Neural cell (in vitro differentiated cells): ENCODE measurements around the gene OLFM1.

ENCODE experiments used
- POLR2AphosphoS5 ChIP-seq: IDR thresholded peaks from 2 replicates; pipeline ENCODE4 v1.6.1; 2012
- RAD21 ChIP-seq: fragments of 450-650 bp; conservative IDR thresholded peaks from 2 replicates; pipeline ENCODE4 v1.6.1; 2014; ENCODE audit warnings: antibody characterized with exemption, mild to moderate bottlenecking, moderate library complexity
- TF ChIP-seq, protein P1 (sequence below): fragments of 450-650 bp; IDR thresholded peaks from 2 replicates; pipeline ENCODE4 v1.5.1; 2014; ENCODE audit warnings: antibody characterized with exemption, mild to moderate bottlenecking, moderate library complexity; ENCODE audit not compliant: poor library complexity, severe bottlenecking

DNA sequence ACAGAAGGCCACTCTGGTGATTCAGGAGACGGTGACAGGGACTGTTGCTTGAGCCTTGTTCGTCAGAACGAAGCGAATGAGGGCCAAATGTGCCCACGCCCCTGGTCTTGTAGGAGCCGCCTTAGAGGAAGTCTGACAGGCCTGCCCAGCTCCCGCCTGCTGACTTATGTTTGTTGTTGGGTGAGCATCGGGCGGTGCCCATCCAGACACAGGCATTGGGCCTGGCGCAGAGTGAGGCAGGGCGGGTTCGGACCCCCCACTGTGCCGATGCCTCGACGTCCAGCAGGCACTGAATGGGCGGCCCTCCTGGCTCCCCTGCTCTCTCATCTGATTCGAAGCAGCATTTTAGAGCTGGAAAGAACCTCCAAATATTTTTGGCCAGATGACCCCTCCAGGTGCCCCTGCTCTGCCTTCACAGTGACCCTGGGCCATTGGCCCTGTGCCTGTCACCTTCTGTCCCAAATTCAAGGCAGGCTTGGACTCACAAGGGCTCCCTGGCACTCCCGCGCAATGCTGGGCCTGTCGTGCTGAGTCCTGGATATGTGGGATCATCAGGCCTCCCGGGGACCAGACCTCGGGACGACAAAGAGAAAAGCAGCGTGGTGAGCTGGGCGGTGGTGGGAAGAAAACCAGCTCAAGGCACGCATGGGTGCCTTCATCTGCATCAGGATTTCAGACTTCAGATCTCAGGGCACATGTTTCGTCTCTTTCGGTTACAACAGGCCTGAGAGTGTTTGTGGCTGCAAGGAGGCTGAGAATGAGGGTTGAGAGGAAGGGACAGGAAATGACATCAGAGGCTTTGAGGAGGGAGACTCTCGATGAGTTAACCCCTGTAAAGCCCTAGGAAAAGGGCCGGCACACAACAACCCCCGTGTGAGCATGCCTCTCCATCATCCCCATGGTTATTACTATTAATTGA lies 37.1 kb upstream of the OLFM1 start:
- TF ChIP-seq, protein P1, sequence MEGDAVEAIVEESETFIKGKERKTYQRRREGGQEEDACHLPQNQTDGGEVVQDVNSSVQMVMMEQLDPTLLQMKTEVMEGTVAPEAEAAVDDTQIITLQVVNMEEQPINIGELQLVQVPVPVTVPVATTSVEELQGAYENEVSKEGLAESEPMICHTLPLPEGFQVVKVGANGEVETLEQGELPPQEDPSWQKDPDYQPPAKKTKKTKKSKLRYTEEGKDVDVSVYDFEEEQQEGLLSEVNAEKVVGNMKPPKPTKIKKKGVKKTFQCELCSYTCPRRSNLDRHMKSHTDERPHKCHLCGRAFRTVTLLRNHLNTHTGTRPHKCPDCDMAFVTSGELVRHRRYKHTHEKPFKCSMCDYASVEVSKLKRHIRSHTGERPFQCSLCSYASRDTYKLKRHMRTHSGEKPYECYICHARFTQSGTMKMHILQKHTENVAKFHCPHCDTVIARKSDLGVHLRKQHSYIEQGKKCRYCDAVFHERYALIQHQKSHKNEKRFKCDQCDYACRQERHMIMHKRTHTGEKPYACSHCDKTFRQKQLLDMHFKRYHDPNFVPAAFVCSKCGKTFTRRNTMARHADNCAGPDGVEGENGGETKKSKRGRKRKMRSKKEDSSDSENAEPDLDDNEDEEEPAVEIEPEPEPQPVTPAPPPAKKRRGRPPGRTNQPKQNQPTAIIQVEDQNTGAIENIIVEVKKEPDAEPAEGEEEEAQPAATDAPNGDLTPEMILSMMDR: no peak
- no peak for TF ChIP-seq RAD21
- TF ChIP-seq POLR2AphosphoS5: no peak
